Fibroblast of lung (primary cell): ENCODE results near the gene SLC35F5. TPM values are rescaled to one million over a fixed set of nuclear protein-coding genes. Genes with fewer than 3 reads are reported as not detected.

Experiments used
- DNase-seq, 2 donors: peaks; one replicate each; pipeline versions ENCODE4 v3.0.0 to v3.0.0-alpha.2; 2010; ENCODE audit warnings: low read depth in 2 of 2
- H2AFZ ChIP-seq: 2 replicates; pipeline ENCODE4 v1.5.1; 2012; ENCODE audit warnings: low read length, control low read depth, inconsistent platforms
- H3K27ac ChIP-seq: 2 replicates; pipeline ENCODE4 v1.5.1; 2011; ENCODE audit warnings: low read length, control low read depth; ENCODE audit not compliant: insufficient read depth
- H3K27me3 ChIP-seq: 2 replicates; pipeline ENCODE4 v1.5.1; 2011; ENCODE audit warnings: mild to moderate bottlenecking, low read length; ENCODE audit not compliant: control insufficient read depth, insufficient read depth
- H3K36me3 ChIP-seq: 2 replicates; pipeline ENCODE4 v1.5.1; 2011; ENCODE audit warnings: low read length; ENCODE audit not compliant: control insufficient read depth, insufficient read depth
- H3K4me1 ChIP-seq: 2 replicates; pipeline ENCODE4 v1.5.1; 2011; ENCODE audit warnings: low read length; ENCODE audit not compliant: control insufficient read depth, insufficient read depth; ENCODE audit errors: extremely low read depth
- H3K4me2 ChIP-seq: 2 replicates; pipeline ENCODE4 v1.5.1; 2011; ENCODE audit warnings: low read length, control low read depth; ENCODE audit not compliant: insufficient read depth; ENCODE audit errors: extremely low read depth
- H3K4me3 ChIP-seq, 4 experiments: fragments of 200-600 bp in 1 of 4; sonication (generic) in 1 of 4; replicated peaks in 1 of 4; 2 replicates each; pipeline ENCODE4 v1.5.1; 2011 to 2016; ENCODE audit warnings: low read length in 4 of 4, low read depth in 3 of 4, mild to moderate bottlenecking in 3 of 4, control low read depth in 2 of 4, inconsistent platforms in 1 of 4, mixed read lengths in 1 of 4; ENCODE audit not compliant: insufficient read depth in 1 of 4; ENCODE audit errors: control extremely low read depth in 1 of 4
- H3K79me2 ChIP-seq: 2 replicates; pipeline ENCODE4 v1.5.1; 2012; ENCODE audit warnings: mild to moderate bottlenecking, low read length, inconsistent platforms; ENCODE audit not compliant: control insufficient read depth, insufficient read depth
- H3K9ac ChIP-seq: 2 replicates; pipeline ENCODE4 v1.5.1; 2011; ENCODE audit warnings: mild to moderate bottlenecking, low read length, control low read depth; ENCODE audit not compliant: insufficient read depth
- H3K9me3 ChIP-seq: 2 replicates; pipeline ENCODE4 v1.5.1; 2012; ENCODE audit warnings: low read depth, low read length; ENCODE audit not compliant: control insufficient read depth, insufficient read depth
- H4K20me1 ChIP-seq: 2 replicates; pipeline ENCODE4 v1.5.1; 2011; ENCODE audit warnings: low read length; ENCODE audit not compliant: control insufficient read depth, insufficient read depth; ENCODE audit errors: extremely low read depth
- CTCF ChIP-seq, 2 donors: IDR thresholded peaks in 1 of 2; conservative IDR thresholded peaks in 1 of 2; 1 replicate in 1 of 2; 2 replicates in 1 of 2; pipeline ENCODE4 v1.5.1; 2011 to 2012; ENCODE audit warnings: low read length in 2 of 2, control low read depth in 1 of 2, inconsistent platforms in 1 of 2, low read depth in 1 of 2, mild to moderate bottlenecking in 1 of 2
- EZH2 ChIP-seq: IDR thresholded peaks from 2 replicates; pipeline ENCODE4 v1.5.1; 2012; ENCODE audit warnings: low read length, control low read depth, mild to moderate bottlenecking; ENCODE audit errors: missing control alignments
- polyA plus RNA-seq, 2 donors: library from polyadenylated mRNA; depleted of rRNA in 1 of 2; stranded (reverse) in 1 of 2; unstranded in 1 of 2; fragments of >200 nt; gene quantifications; 2 replicates each; pipeline ENCODE4 v1.2.1, GENCODE V29; 2011 to 2012; ENCODE audit warnings: missing spikeins in 1 of 2
- total RNA-seq: library from RNA; depleted of rRNA; stranded (reverse); fragments of >200 nt; gene quantifications from 2 replicates; pipeline ENCODE4 v1.2.1, GENCODE V29; 2014

Gene SLC35F5
- total and polyA plus RNA-seq, 2 donors (not counting 1 experiment from before 2014, with no cell fraction given), result 86.1 to 245 TPM

GRCh38 chr2:113686537-113686936, 69.9 kb downstream of the SLC35F5 start:
- no peaks in the 10 kb centered on the region for H3K9me3 ChIP-seq
- peak in 1 of 2 donors; percentile 30 for DNase-seq
- TF ChIP-seq EZH2 (no peak), CTCF (conservative IDR thresholded peaks at IDR 0.05 in 1 of 2, IDR thresholded peaks at IDR 0.05 in 1 of 2; ENCODE audit: low read depth in 1 of 2, low read length in 2 of 2) (no peak)
- no peaks in the 10 kb centered on the region for H4K20me1 ChIP-seq
- H3K27me3 ChIP-seq, result no peaks in the 10 kb centered on the region
- no peaks in the 10 kb centered on the region for H3K4me1 ChIP-seq
- no peak overlapping the region for H3K9ac ChIP-seq
- H3K27ac ChIP-seq, result no peak overlapping the region
- H2AFZ ChIP-seq, result no peak overlapping the region
- H3K4me2 ChIP-seq, result no peak overlapping the region
- no peak overlapping the region for H3K4me3 ChIP-seq
- H3K36me3 ChIP-seq, result no peaks in the 10 kb centered on the region
- H3K79me2 ChIP-seq, result no peaks in the 10 kb centered on the region

- no peaks in the 10 kb centered on the region for H3K9me3 ChIP-seq
- TF ChIP-seq EZH2 (no peak), CTCF (conservative IDR thresholded peaks at IDR 0.05 in 1 of 2, IDR thresholded peaks at IDR 0.05 in 1 of 2; ENCODE audit: low read depth in 1 of 2, low read length in 2 of 2) (no peak)
- no peaks in the 10 kb centered on the region for H3K27me3 ChIP-seq
- H3K36me3 ChIP-seq, result no peaks in the 10 kb centered on the region
- H2AFZ ChIP-seq, result no peak overlapping the region
- no peaks in the 10 kb centered on the region for H3K4me1 ChIP-seq
- no peak overlapping the region for H3K9ac ChIP-seq
- no peak overlapping the region for H3K27ac ChIP-seq
- no peaks in the 10 kb centered on the region for H4K20me1 ChIP-seq
- no peak overlapping the region for H3K4me2 ChIP-seq
- H3K79me2 ChIP-seq, result no peaks in the 10 kb centered on the region
- no peak overlapping the region for H3K4me3 ChIP-seq
- peak; percentile 7 to 15 for DNase-seq
Measured at GRCh38 chr2:113685471-113685870, 71.0 kb downstream of the SLC35F5 start.

- no peaks in the 10 kb centered on the region for H3K36me3 ChIP-seq
- H3K9me3 ChIP-seq, result no peaks in the 10 kb centered on the region
- H4K20me1 ChIP-seq, result no peaks in the 10 kb centered on the region
- no peaks in the 10 kb centered on the region for H3K4me1 ChIP-seq
- H3K27ac ChIP-seq, result no peak overlapping the region
- no peak for TF ChIP-seq EZH2
- no peak for TF ChIP-seq CTCF (conservative IDR thresholded peaks at IDR 0.05 in 1 of 2, IDR thresholded peaks at IDR 0.05 in 1 of 2; ENCODE audit: low read depth in 1 of 2, low read length in 2 of 2)
- no peak overlapping the region for H3K4me3 ChIP-seq
- no peak overlapping the region for H2AFZ ChIP-seq
- H3K79me2 ChIP-seq, result no peaks in the 10 kb centered on the region
- DNase-seq, result no peak
- no peak overlapping the region for H3K4me2 ChIP-seq
- H3K27me3 ChIP-seq, result no peaks in the 10 kb centered on the region
- H3K9ac ChIP-seq, result no peak overlapping the region
Measured at GRCh38 chr2:113679457-113679856, 77.0 kb downstream of the SLC35F5 start.
